ENCODE data around the gene CCL18. TPM values are rescaled to one million over a fixed set of nuclear protein-coding genes. Genes with fewer than 3 reads are reported as not detected.
"Not testable (repeated sequence)": the region's sequence is repeated elsewhere in the genome, so short reads cannot be mapped to it uniquely, and the experiment has no call there.

Gene CCL18
- total RNA-seq, 1 donor from 2014 or later = not detected

DNA sequence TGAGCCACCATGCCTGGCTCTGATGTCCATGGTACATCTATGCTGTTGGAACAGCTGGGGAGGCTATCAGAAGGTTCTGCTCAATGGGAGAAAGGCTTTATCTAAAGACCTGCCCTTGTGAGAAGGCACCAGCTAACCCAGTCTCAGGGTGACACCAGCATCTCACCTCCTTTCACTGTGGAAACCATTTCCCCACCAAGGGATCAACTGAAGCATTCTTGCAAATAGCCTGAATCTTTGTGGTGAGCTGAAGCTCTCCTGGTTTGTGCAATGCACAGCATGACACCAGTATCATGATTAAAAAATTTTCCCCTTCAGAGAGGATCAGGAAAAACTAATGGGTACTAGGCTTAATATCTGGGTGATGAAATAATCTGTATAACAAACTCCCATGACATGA lies 5.1 kb downstream of the CCL18 start:
- Mint-ChIP-seq H3K4me1 (ENCODE audit: low read depth, unreplicated experiment) (no peaks in the 10 kb centered on the region), H3K36me3 (ENCODE audit: unreplicated experiment) (peaks cover 4% of the 10 kb centered on the region), H3K27ac (ENCODE audit: unreplicated experiment) (no peak overlapping the region), H3K27me3 (ENCODE audit: unreplicated experiment) (no peaks in the 10 kb centered on the region), H3K4me3 (ENCODE audit: unreplicated experiment) (no peak overlapping the region), H3K9me3 (ENCODE audit: unreplicated experiment) (peaks cover 2% of the 10 kb centered on the region)
- DNase-seq = no peak
- TF ChIP-seq, protein P1, sequence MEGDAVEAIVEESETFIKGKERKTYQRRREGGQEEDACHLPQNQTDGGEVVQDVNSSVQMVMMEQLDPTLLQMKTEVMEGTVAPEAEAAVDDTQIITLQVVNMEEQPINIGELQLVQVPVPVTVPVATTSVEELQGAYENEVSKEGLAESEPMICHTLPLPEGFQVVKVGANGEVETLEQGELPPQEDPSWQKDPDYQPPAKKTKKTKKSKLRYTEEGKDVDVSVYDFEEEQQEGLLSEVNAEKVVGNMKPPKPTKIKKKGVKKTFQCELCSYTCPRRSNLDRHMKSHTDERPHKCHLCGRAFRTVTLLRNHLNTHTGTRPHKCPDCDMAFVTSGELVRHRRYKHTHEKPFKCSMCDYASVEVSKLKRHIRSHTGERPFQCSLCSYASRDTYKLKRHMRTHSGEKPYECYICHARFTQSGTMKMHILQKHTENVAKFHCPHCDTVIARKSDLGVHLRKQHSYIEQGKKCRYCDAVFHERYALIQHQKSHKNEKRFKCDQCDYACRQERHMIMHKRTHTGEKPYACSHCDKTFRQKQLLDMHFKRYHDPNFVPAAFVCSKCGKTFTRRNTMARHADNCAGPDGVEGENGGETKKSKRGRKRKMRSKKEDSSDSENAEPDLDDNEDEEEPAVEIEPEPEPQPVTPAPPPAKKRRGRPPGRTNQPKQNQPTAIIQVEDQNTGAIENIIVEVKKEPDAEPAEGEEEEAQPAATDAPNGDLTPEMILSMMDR (IDR thresholded peaks at IDR 0.05; ENCODE audit: partially characterized antibody, unreplicated experiment) = no peak

- Mint-ChIP-seq H3K4me1 (ENCODE audit: low read depth, unreplicated experiment) (no peaks in the 10 kb centered on the region), H3K27me3 (ENCODE audit: unreplicated experiment) (no peaks in the 10 kb centered on the region), H3K9me3 (ENCODE audit: unreplicated experiment) (peaks cover 2% of the 10 kb centered on the region), H3K27ac (ENCODE audit: unreplicated experiment) (no peak overlapping the region), H3K4me3 (ENCODE audit: unreplicated experiment) (no peak overlapping the region), H3K36me3 (ENCODE audit: unreplicated experiment) (peaks cover 4% of the 10 kb centered on the region)
- no peak for DNase-seq
- TF ChIP-seq, protein P1 (IDR thresholded peaks at IDR 0.05; ENCODE audit: partially characterized antibody, unreplicated experiment) = no peak
Measured at GRCh38 chr17:36070427-36070826, 6.4 kb downstream of the CCL18 start.

DNA sequence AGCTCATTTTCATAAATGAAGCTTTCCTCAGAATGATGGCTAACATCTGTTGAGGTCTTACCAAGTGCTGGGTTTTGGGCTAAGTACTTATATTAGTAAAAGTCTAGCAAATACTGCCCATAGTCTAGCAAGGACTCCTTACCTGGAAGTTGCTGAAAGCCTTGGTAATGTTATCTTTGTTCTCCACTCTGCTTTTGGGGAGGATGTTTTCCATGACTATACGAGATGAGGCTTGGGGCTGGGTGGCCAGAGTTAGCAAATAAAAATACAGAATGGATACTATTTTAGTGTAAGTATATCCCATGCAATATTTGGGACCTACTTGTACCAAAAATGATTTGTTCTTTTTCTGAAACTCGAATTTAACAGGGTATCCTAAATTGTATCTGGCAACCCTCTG lies 7.7 kb downstream of the CCL18 start:
- no peaks in the 10 kb centered on the region for H3K4me1 Mint-ChIP-seq (ENCODE audit: low read depth, unreplicated experiment)
- H3K4me3 Mint-ChIP-seq (ENCODE audit: unreplicated experiment) = no peak overlapping the region
- H3K9me3 Mint-ChIP-seq (ENCODE audit: unreplicated experiment) = no peaks in the 10 kb centered on the region
- H3K27ac Mint-ChIP-seq (ENCODE audit: unreplicated experiment) = no peak overlapping the region
- no peak for DNase-seq
- peaks cover 2% of the 10 kb centered on the region for H3K27me3 Mint-ChIP-seq (ENCODE audit: unreplicated experiment)
- H3K36me3 Mint-ChIP-seq (ENCODE audit: unreplicated experiment) = no peaks in the 10 kb centered on the region
- TF ChIP-seq, protein P1 (IDR thresholded peaks at IDR 0.05; ENCODE audit: partially characterized antibody, unreplicated experiment) = no peak

DNA sequence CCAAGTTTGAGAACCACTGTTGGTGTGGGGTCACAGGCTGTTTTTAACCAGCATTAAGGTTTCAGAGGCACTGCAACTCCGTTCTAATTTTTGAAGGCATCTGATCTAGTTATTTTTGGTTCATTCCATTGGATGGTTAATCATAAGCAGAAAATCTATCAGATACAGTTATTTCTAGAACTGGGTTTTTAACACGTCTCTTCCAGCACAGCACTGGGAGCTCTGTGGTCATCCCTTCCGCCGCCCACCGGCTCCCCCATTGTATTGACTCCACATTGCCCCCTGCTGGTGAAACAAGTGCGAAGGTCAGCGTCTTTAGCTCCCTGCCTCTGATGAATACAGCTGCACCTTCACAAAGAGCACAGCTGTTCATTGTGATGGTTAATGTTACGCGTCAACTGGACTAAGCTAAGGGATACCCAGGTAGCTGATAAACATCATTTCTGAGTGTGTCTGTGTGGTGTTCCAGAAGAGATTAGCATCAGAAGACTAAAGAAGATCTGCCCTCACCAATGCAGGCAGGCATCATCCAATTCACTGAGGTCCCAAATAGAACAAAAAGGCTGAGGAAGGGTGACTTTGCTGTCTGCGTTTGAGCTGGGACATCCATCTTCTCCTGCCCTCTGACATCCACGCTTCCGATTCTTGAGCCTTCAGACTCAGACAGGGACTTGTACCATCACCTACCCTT lies 8.5 kb downstream of the CCL18 start:
- Mint-ChIP-seq H3K36me3 (ENCODE audit: unreplicated experiment) (no peaks in the 10 kb centered on the region), H3K27ac (ENCODE audit: unreplicated experiment) (no peak overlapping the region), H3K4me1 (ENCODE audit: low read depth, unreplicated experiment) (no peaks in the 10 kb centered on the region), H3K9me3 (ENCODE audit: unreplicated experiment) (no peaks in the 10 kb centered on the region), H3K27me3 (ENCODE audit: unreplicated experiment) (peaks cover 2% of the 10 kb centered on the region), H3K4me3 (ENCODE audit: unreplicated experiment) (no peak overlapping the region)
- TF ChIP-seq, protein P1 (IDR thresholded peaks at IDR 0.05; ENCODE audit: partially characterized antibody, unreplicated experiment) = peak; percentile 82
- DNase-seq = peak; percentile 66

- no peak for DNase-seq
- TF ChIP-seq, protein P1 (IDR thresholded peaks at IDR 0.05; ENCODE audit: partially characterized antibody, unreplicated experiment) = no peak
- H3K9me3 Mint-ChIP-seq (ENCODE audit: unreplicated experiment) = no peaks in the 10 kb centered on the region
- H3K27ac Mint-ChIP-seq (ENCODE audit: unreplicated experiment) = no peak overlapping the region
- no peaks in the 10 kb centered on the region for H3K36me3 Mint-ChIP-seq (ENCODE audit: unreplicated experiment)
- H3K4me3 Mint-ChIP-seq (ENCODE audit: unreplicated experiment) = no peak overlapping the region
- no peaks in the 10 kb centered on the region for H3K4me1 Mint-ChIP-seq (ENCODE audit: low read depth, unreplicated experiment)
- H3K27me3 Mint-ChIP-seq (ENCODE audit: unreplicated experiment) = peaks cover 2% of the 10 kb centered on the region
Measured at GRCh38 chr17:36074365-36074764, 10.3 kb downstream of the CCL18 start.

- not testable (repeated sequence) for H3K9me3 Mint-ChIP-seq (ENCODE audit: unreplicated experiment); H3K4me3 Mint-ChIP-seq (ENCODE audit: unreplicated experiment); H3K4me1 Mint-ChIP-seq (ENCODE audit: low read depth, unreplicated experiment); H3K36me3 Mint-ChIP-seq (ENCODE audit: unreplicated experiment); H3K27me3 Mint-ChIP-seq (ENCODE audit: unreplicated experiment); DNase-seq; H3K27ac Mint-ChIP-seq (ENCODE audit: unreplicated experiment)
Measured at GRCh38 chr17:36081681-36082471, 17.8 kb downstream of the CCL18 start.

DNA sequence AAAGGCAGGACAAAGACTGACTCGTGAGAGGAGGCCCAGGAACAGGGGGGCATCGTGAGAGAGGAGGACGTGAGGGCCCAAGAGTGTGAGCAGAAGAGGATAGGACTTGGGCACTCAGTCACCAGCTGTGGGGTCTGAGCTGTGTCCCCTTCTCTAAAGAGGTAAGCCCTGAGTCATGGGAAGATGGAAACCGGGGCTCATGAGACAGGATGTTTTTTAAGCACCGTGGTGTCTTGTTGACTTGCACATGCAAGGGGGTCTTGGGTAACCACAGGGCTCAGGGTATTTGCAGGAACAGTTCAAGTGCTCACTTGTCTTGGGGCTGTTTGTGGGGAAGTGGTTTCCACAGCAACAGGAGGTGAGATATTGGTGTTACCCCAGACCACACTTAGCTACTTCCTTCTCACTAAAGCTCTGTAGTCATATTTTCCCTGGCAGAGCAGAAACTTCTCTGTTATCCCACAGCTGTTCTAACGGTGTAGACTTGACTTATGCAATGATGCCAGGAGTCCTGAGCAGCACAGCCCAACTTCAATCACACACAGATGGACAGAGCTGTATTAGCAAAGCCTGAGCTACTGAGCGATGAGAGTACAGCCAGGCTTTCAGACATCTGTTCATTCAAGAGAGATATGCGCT lies 18.5 kb downstream of the CCL18 start:
- H3K9me3 Mint-ChIP-seq (ENCODE audit: unreplicated experiment); H3K4me1 Mint-ChIP-seq (ENCODE audit: low read depth, unreplicated experiment); DNase-seq; H3K36me3 Mint-ChIP-seq (ENCODE audit: unreplicated experiment); H3K27me3 Mint-ChIP-seq (ENCODE audit: unreplicated experiment); H3K4me3 Mint-ChIP-seq (ENCODE audit: unreplicated experiment); H3K27ac Mint-ChIP-seq (ENCODE audit: unreplicated experiment): not testable (repeated sequence)

All from glutamatergic neuron (in vitro differentiated cells).